Suppressor macrophage (primary cell): ENCODE data around the gene LBR.
"Not testable (repeated sequence)": the region's sequence is repeated elsewhere in the genome, so short reads cannot be mapped to it uniquely, and the experiment has no call there.

Experiments
- DNase-seq, 4 experiments: peaks; one replicate each; pipeline ENCODE4 v3.0.0-alpha.2; 2020 to 2022
- total RNA-seq, 17 experiments: gene quantifications; one replicate each; lab custom pipeline; 2026; ENCODE audit warnings: mixed read lengths in 6 of 17, inconsistent platforms in 3 of 17; lab: John Stamatoyannopoulos, UW

Gene LBR
- total RNA-seq: 23.9 to 213 (median 105) reads per million in 17 experiments

GRCh38 chr1:225427235-225428067, at the start of gene LBR:
Gene LBR (minus strand): TSS chr1:225428038. CDS start chr1:225424075, 3,963 bp downstream.
- peak; percentile 24 to 69 (median 46) for DNase-seq

- no peak for DNase-seq
Measured at GRCh38 chr1:225477296-225477911, 49.6 kb upstream of the LBR start.

- DNase-seq: no peak
Measured at GRCh38 chr1:225476538-225476988, 48.7 kb upstream of the LBR start.

- DNase-seq: no peak
Measured at GRCh38 chr1:225476100-225476511, 48.3 kb upstream of the LBR start.

GRCh38 chr1:225474986-225475820, 47.4 kb upstream of the LBR start:
- DNase-seq: peak; percentile 61 to 85 (median 84)

- no peak for DNase-seq
Measured at GRCh38 chr1:225474439-225474985, 46.7 kb upstream of the LBR start.

- DNase-seq: not testable (repeated sequence)
Measured at GRCh38 chr1:225473676-225474438, 46.0 kb upstream of the LBR start.

GRCh38 chr1:225473266-225473665, 45.4 kb upstream of the LBR start:
- DNase-seq: peak in 1 of 4 experiments; percentile 21

GRCh38 chr1:225471453-225472301, 43.8 kb upstream of the LBR start:
- no peak for DNase-seq

GRCh38 chr1:225471109-225471452, 43.2 kb upstream of the LBR start:
- DNase-seq: no peak

- no peak for DNase-seq
Measured at GRCh38 chr1:225470211-225471108, 42.6 kb upstream of the LBR start.

- no peak for DNase-seq
Measured at GRCh38 chr1:225469051-225469450, 41.2 kb upstream of the LBR start.

- peak in 2 of 4 experiments; percentile 17 to 34 for DNase-seq
Measured at GRCh38 chr1:225468270-225469020, 40.6 kb upstream of the LBR start.

- peak; percentile 82 to 94 (median 92) for DNase-seq
Measured at GRCh38 chr1:225467193-225468020, 39.6 kb upstream of the LBR start.

- DNase-seq: no peak
Measured at GRCh38 chr1:225466848-225467192, 39.0 kb upstream of the LBR start.

- DNase-seq: no peak
Measured at GRCh38 chr1:225465793-225466517, 38.1 kb upstream of the LBR start.
